ENCODE data around the gene CDC42BPA.

DNA sequence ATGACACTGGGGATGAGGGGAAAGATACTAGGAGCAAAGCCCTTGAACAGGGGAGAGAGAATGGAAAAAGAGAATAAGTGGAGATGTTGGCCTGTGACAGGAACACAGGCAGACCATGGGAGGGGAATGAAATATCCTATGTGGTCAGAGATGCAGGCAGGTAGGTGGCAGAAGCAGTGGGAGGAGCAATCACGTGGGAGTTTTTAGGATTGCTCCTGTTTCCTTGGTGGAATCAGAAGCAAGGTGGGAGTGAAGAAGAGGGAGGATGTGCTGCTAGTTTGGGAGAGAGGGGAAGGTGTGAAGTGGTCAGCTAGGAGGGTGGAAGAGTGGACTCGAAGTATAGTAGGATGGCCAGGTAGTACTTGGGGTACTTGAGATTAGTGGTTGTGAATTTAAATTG, 46.4 kb upstream of the CDC42BPA start:
- TF ChIP-seq POLR2AphosphoS5 (IDR thresholded peaks at IDR 0.05; ENCODE audit: low read depth, low read length) (no peak), CHD2 (IDR thresholded peaks at IDR 0.05; ENCODE audit: low read length, partially characterized antibody) (no peak), TCF12 (IDR thresholded peaks at IDR 0.05) (no peak), FOXM1 (IDR thresholded peaks at IDR 0.05; ENCODE audit: low read depth) (no peak), TEAD4 (IDR thresholded peaks at IDR 0.05; ENCODE audit: borderline replicate concordance, insufficient read depth) (no peak), TAF1 (IDR thresholded peaks at IDR 0.05; ENCODE audit: borderline replicate concordance, low read depth, low read length) (no peak), YY1 (IDR thresholded peaks at IDR 0.05; ENCODE audit: low read depth) (no peak), EP300 (IDR thresholded peaks at IDR 0.05; ENCODE audit: borderline replicate concordance in 1 of 2, low read depth in 1 of 2, low read length in 1 of 2) (no peak), GATA2 (CRISPR knock-in tag; IDR thresholded peaks at IDR 0.05) (no peak), JUND (IDR thresholded peaks at IDR 0.05) (no peak)
- TF ChIP-seq, protein P1, sequence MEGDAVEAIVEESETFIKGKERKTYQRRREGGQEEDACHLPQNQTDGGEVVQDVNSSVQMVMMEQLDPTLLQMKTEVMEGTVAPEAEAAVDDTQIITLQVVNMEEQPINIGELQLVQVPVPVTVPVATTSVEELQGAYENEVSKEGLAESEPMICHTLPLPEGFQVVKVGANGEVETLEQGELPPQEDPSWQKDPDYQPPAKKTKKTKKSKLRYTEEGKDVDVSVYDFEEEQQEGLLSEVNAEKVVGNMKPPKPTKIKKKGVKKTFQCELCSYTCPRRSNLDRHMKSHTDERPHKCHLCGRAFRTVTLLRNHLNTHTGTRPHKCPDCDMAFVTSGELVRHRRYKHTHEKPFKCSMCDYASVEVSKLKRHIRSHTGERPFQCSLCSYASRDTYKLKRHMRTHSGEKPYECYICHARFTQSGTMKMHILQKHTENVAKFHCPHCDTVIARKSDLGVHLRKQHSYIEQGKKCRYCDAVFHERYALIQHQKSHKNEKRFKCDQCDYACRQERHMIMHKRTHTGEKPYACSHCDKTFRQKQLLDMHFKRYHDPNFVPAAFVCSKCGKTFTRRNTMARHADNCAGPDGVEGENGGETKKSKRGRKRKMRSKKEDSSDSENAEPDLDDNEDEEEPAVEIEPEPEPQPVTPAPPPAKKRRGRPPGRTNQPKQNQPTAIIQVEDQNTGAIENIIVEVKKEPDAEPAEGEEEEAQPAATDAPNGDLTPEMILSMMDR (IDR thresholded peaks at IDR 0.05) = no peak
- TF ChIP-seq, protein P2, sequence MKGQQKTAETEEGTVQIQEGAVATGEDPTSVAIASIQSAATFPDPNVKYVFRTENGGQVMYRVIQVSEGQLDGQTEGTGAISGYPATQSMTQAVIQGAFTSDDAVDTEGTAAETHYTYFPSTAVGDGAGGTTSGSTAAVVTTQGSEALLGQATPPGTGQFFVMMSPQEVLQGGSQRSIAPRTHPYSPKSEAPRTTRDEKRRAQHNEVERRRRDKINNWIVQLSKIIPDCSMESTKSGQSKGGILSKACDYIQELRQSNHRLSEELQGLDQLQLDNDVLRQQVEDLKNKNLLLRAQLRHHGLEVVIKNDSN (IDR thresholded peaks at IDR 0.05; ENCODE audit: borderline replicate concordance, low read depth) = no peak
- TF ChIP-seq, protein P3, sequence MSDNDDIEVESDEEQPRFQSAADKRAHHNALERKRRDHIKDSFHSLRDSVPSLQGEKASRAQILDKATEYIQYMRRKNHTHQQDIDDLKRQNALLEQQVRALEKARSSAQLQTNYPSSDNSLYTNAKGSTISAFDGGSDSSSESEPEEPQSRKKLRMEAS (IDR thresholded peaks at IDR 0.05; ENCODE audit: low read depth) = no peak
